CD8-positive, alpha-beta memory T cell (primary cell): ENCODE results near the gene DOCK7. TPM values are rescaled to one million over a fixed set of nuclear protein-coding genes. Genes with fewer than 3 reads are reported as not detected.

ENCODE experiments used
- CTCF ChIA-PET: fragments of 350-600 bp; sonication (Branson Sonifier 250); formaldehyde crosslinking; loops from one replicate; lab custom pipeline; 2021; ENCODE audit warnings: antibody characterized with exemption; lab: Charles Lee
- POLR2A ChIA-PET: fragments of 350-600 bp; sonication (Branson Sonifier 250); formaldehyde crosslinking; loops from one replicate; lab custom pipeline; 2021; ENCODE audit warnings: antibody characterized with exemption; lab: Charles Lee
- DNase-seq, 5 donors: peaks; one replicate each; pipeline versions ENCODE4 v3.0.0 to v3.0.0-alpha.2; 2020 to 2022; ENCODE audit warnings: mixed read lengths in 1 of 5
- H3K27ac ChIP-seq: one replicate; pipeline ENCODE4 v1.7.0; 2013; ENCODE audit warnings: low read depth, mild to moderate bottlenecking, low read length, moderate library complexity
- H3K27me3 ChIP-seq: 2 replicates; pipeline ENCODE4 v1.7.0; 2013; ENCODE audit warnings: low read length, mild to moderate bottlenecking; ENCODE audit not compliant: insufficient read depth, poor library complexity, severe bottlenecking
- H3K36me3 ChIP-seq: 2 replicates; pipeline ENCODE4 v1.7.0; 2013; ENCODE audit warnings: mild to moderate bottlenecking, low read length, moderate library complexity; ENCODE audit not compliant: insufficient read depth
- H3K4me1 ChIP-seq: 2 replicates; pipeline ENCODE4 v1.7.0; 2013; ENCODE audit warnings: mild to moderate bottlenecking, low read length, moderate library complexity; ENCODE audit not compliant: insufficient read depth
- H3K4me3 ChIP-seq: 2 replicates; pipeline ENCODE4 v1.7.0; 2013; ENCODE audit warnings: mild to moderate bottlenecking, low read length
- H3K9me3 ChIP-seq: 2 replicates; pipeline ENCODE4 v1.7.0; 2013; ENCODE audit warnings: mild to moderate bottlenecking, low read length
- H3K27ac Mint-ChIP-seq, 8 donors: one replicate each; pipeline ENCODE4 v1.8.0; 2020 to 2021; ENCODE audit warnings: mixed read lengths in 8 of 8, mild to moderate bottlenecking in 6 of 8, inconsistent platforms in 3 of 8, moderate library complexity in 3 of 8
- H3K27me3 Mint-ChIP-seq, 2 donors: one replicate each; pipeline ENCODE4 v1.8.0; 2020 to 2021; ENCODE audit warnings: mixed read lengths in 2 of 2, mild to moderate bottlenecking in 1 of 2, moderate library complexity in 1 of 2
- H3K36me3 Mint-ChIP-seq, 3 donors: one replicate each; pipeline ENCODE4 v1.8.0; 2020 to 2021; ENCODE audit warnings: mixed read lengths in 3 of 3, inconsistent platforms in 1 of 3, mild to moderate bottlenecking in 1 of 3
- H3K4me1 Mint-ChIP-seq, 3 donors: one replicate each; pipeline ENCODE4 v1.8.0; 2020 to 2021; ENCODE audit warnings: mixed read lengths in 3 of 3, inconsistent platforms in 1 of 3, mild to moderate bottlenecking in 1 of 3
- H3K4me3 Mint-ChIP-seq, 7 donors: one replicate each; pipeline ENCODE4 v1.8.0; 2020 to 2021; ENCODE audit warnings: mixed read lengths in 7 of 7, mild to moderate bottlenecking in 6 of 7, moderate library complexity in 4 of 7, inconsistent platforms in 2 of 7
- H3K9me3 Mint-ChIP-seq, 5 donors: one replicate each; pipeline ENCODE4 v1.8.0; 2020 to 2022; ENCODE audit warnings: mixed read lengths in 5 of 5, mild to moderate bottlenecking in 3 of 5, moderate library complexity in 2 of 5, inconsistent platforms in 1 of 5
- polyA plus RNA-seq: library from polyadenylated mRNA; unstranded; fragments of 300-500 nt; fragmentation: Illumina TruSeq; gene quantifications from one replicate; pipeline ENCODE4 v1.2.3, GENCODE V29; 2021
- total RNA-seq, 2 experiments: library from RNA; stranded (reverse); gene quantifications; one replicate each; pipeline ENCODE4 v1.2.3, GENCODE V29; 2021

The DOCK7 gene
- total and polyA plus RNA-seq, 3 experiments from 2014 or later = 2.4 to 10.5 (median 10.5) TPM

- H3K36me3 ChIP-seq = no peaks in the 10 kb centered on the region
- Mint-ChIP-seq H3K36me3 (peaks cover 4 to 15% (median 13%) of the 10 kb centered on the region in 3 donors), H3K4me3 (no peak overlapping the region), H3K27me3 (no peaks in the 10 kb centered on the region), H3K4me1 (no peaks in the 10 kb centered on the region), H3K9me3 (peaks cover 0 to 8% (median 5%) of the 10 kb centered on the region in 5 donors), H3K27ac (no peak overlapping the region)
- ChIA-PET CTCF (no interaction called here), POLR2A (no interaction called here)
- DNase-seq = no peak
- no peaks in the 10 kb centered on the region for H3K4me1 ChIP-seq
- no peak overlapping the region for H3K4me3 ChIP-seq
- H3K9me3 ChIP-seq = no peaks in the 10 kb centered on the region
- H3K27ac ChIP-seq = no peak overlapping the region
- no peaks in the 10 kb centered on the region for H3K27me3 ChIP-seq
Observed at GRCh38 chr1:62514746-62515423, 173.3 kb downstream of the DOCK7 start.

DNA sequence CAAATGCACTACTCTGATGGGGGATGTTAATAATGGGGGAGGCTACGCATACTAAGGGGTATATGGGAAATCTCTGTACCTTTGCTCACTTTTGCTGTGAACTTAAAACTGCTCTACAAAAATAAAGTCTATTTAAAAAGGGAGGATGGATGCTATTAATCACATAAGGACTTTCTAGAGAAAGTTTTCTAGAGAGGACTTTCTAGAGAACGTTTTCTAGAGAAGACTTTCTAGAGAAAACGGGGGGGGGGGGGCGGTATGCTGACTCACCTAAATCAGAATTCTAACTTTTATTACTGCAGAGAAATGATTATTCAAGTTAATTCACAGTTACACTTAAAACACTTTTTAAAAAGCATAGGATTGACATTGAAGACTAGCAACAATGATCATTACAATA, 175.2 kb downstream of the DOCK7 start:
- Mint-ChIP-seq H3K27me3 (no peaks in the 10 kb centered on the region), H3K36me3 (peaks cover 0 to 11% (median 0%) of the 10 kb centered on the region in 3 donors), H3K27ac (no peak overlapping the region), H3K9me3 (no peaks in the 10 kb centered on the region), H3K4me3 (no peak overlapping the region), H3K4me1 (no peaks in the 10 kb centered on the region)
- ChIA-PET POLR2A (no interaction called here), CTCF (no interaction called here)
- no peak for DNase-seq
- Histone ChIP-seq H3K4me3 (no peak overlapping the region), H3K4me1 (no peaks in the 10 kb centered on the region), H3K27me3 (no peaks in the 10 kb centered on the region), H3K27ac (no peak overlapping the region), H3K9me3 (no peaks in the 10 kb centered on the region), H3K36me3 (no peaks in the 10 kb centered on the region)

DNA sequence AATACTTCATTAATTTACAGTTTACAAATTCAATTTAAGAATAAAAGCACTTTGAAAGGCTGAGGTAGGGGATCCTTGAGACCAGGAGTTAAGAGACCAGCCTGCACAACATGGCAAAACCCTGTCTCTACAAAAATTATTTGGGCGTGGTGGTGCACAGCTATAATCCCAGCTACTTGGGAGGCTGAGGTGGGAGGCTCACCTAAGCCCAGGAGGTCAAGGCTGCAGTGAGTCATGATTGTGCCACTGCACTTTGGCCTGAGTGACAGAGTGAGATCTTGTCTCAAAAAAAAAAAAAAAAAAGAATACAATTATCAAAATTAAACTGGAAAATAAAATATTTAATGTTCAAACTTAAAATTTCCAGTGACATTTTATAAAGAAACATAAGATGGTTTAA, 179.2 kb downstream of the DOCK7 start:
- H3K27me3 Mint-ChIP-seq = no peaks in the 10 kb centered on the region
- Histone ChIP-seq H3K9me3 (no peaks in the 10 kb centered on the region), H3K27ac (no peak overlapping the region), H3K4me3 (no peak overlapping the region), H3K36me3 (no peaks in the 10 kb centered on the region), H3K27me3 (no peaks in the 10 kb centered on the region), H3K4me1 (no peaks in the 10 kb centered on the region)
- no peak overlapping the region for H3K4me3 Mint-ChIP-seq
- H3K36me3 Mint-ChIP-seq = peaks cover 0 to 20% (median 0%) of the 10 kb centered on the region in 3 donors
- H3K27ac Mint-ChIP-seq = no peak overlapping the region
- DNase-seq = no peak
- H3K4me1 Mint-ChIP-seq = no peaks in the 10 kb centered on the region
- POLR2A ChIA-PET = no interaction called here
- no peaks in the 10 kb centered on the region for H3K9me3 Mint-ChIP-seq
- CTCF ChIA-PET = interaction anchor here (0.8 to 3.6 kb wide), 2 partner anchors 20 to 237 kb away, joined by 3 to 14 read pairs; no protein-coding TSS in a partner anchor

DNA sequence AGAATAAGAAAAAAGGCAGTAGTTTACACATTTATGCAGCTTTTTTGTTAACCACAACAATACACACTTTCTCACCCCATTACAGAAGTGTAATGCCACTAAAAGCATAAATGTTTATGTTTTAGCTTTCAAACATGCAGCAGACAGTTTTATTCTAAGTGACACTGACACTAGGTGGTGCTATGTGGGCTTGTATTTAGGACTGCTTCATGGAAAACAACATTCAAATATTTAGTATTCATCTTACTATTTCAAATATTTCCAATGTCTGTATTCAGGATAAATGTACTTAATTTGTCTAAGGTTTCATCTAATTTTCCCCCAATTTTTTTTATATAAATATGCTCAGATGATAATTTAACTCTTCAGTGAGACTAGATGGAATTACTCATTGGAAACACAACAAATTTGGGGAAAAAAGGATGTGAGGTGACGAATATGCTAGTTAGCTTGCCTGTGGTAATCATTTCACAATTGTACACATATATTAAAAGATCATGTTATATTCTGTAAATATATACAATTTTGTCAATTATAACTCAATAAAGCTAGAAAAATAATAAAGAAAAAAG, 179.9 kb downstream of the DOCK7 start:
- Histone ChIP-seq H3K4me3 (no peak overlapping the region), H3K27me3 (no peaks in the 10 kb centered on the region), H3K27ac (no peak overlapping the region), H3K9me3 (no peaks in the 10 kb centered on the region), H3K36me3 (no peaks in the 10 kb centered on the region), H3K4me1 (no peaks in the 10 kb centered on the region)
- peak in 2 of 5 donors; percentile 5 to 9 for DNase-seq
- Mint-ChIP-seq H3K27ac (no peak overlapping the region), H3K36me3 (peaks cover 0 to 20% (median 0%) of the 10 kb centered on the region in 3 donors), H3K9me3 (no peaks in the 10 kb centered on the region), H3K27me3 (no peaks in the 10 kb centered on the region), H3K4me1 (no peaks in the 10 kb centered on the region), H3K4me3 (no peak overlapping the region)
- CTCF ChIA-PET = interaction anchor here (0.8 to 3.6 kb wide), 3 partner anchors 9 to 238 kb away, joined by 3 to 14 read pairs (median 4); no protein-coding TSS in a partner anchor
- POLR2A ChIA-PET = no interaction called here

- Mint-ChIP-seq H3K4me1 (no peaks in the 10 kb centered on the region), H3K27ac (no peak overlapping the region), H3K36me3 (peaks cover 3 to 12% (median 5%) of the 10 kb centered on the region in 3 donors), H3K27me3 (peaks cover 3 to 4% of the 10 kb centered on the region in 2 donors), H3K4me3 (no peak overlapping the region), H3K9me3 (no peaks in the 10 kb centered on the region)
- Histone ChIP-seq H3K27me3 (no peaks in the 10 kb centered on the region), H3K36me3 (no peaks in the 10 kb centered on the region), H3K4me1 (no peaks in the 10 kb centered on the region), H3K4me3 (no peak overlapping the region), H3K27ac (no peak overlapping the region), H3K9me3 (no peaks in the 10 kb centered on the region)
- POLR2A ChIA-PET = no interaction called here
- CTCF ChIA-PET = interaction anchor here (1.0 kb wide), 1 partner anchor 357 kb away, joined by 3 read pairs; no protein-coding TSS in a partner anchor
- DNase-seq = no peak
Observed at GRCh38 chr1:62500210-62500609, 188.0 kb downstream of the DOCK7 start.

DNA sequence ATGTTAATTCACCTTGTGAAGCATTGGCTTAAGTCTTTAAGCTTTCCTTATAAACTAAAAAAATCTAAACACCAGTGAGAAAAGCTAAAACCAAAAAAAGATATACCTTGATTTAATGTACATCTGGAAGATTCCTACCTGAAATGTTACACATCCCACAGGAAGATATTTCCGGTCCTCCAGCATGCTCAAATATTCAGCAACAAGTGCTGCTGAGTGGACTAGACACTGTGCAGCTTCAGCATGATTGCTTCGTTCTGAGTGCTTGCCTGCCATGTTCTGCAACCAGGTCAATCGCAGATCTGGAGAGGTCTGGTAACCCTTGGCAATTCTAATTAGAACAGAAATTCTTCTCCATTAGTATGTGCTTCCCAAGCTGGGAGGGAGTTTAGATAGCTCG, 194.0 kb downstream of the DOCK7 start:
- Mint-ChIP-seq H3K4me1 (no peaks in the 10 kb centered on the region), H3K4me3 (no peak overlapping the region), H3K36me3 (peaks cover 9 to 33% (median 9%) of the 10 kb centered on the region in 3 donors), H3K27me3 (peaks cover 0 to 4% of the 10 kb centered on the region in 2 donors), H3K9me3 (no peaks in the 10 kb centered on the region), H3K27ac (no peak overlapping the region)
- H3K9me3 ChIP-seq = no peaks in the 10 kb centered on the region
- no peaks in the 10 kb centered on the region for H3K27me3 ChIP-seq
- CTCF ChIA-PET = no interaction called here
- H3K27ac ChIP-seq = no peak overlapping the region
- DNase-seq = no peak
- no peaks in the 10 kb centered on the region for H3K36me3 ChIP-seq
- no peaks in the 10 kb centered on the region for H3K4me1 ChIP-seq
- POLR2A ChIA-PET = no interaction called here
- no peak overlapping the region for H3K4me3 ChIP-seq

DNA sequence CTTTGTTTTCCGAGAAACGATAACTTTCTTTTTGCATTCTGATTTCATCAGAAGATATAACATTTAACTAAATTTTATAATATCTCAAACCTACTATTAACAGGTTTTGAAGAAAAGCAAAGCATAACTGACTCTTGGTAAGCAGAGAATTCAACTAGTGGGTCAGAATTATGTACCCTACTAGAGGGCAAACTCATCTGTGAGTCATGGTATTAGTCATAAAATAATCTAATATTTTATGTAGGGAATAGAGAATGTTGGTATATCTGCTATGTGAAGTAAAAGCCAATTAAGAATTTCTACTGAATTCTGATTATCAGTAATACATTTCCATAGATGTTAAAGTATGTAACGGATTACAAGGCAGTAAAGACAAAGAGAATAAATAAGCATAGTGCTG, 194.5 kb downstream of the DOCK7 start:
- H3K36me3 ChIP-seq = no peaks in the 10 kb centered on the region
- H3K36me3 Mint-ChIP-seq = peaks cover 9 to 35% (median 9%) of the 10 kb centered on the region in 3 donors
- H3K27ac ChIP-seq = no peak overlapping the region
- H3K4me3 Mint-ChIP-seq = no peak overlapping the region
- no peaks in the 10 kb centered on the region for H3K4me1 Mint-ChIP-seq
- no peaks in the 10 kb centered on the region for H3K4me1 ChIP-seq
- no peaks in the 10 kb centered on the region for H3K27me3 ChIP-seq
- H3K27me3 Mint-ChIP-seq = peaks cover 0 to 4% of the 10 kb centered on the region in 2 donors
- no peaks in the 10 kb centered on the region for H3K9me3 Mint-ChIP-seq
- no peak for DNase-seq
- H3K27ac Mint-ChIP-seq = no peak overlapping the region
- H3K9me3 ChIP-seq = no peaks in the 10 kb centered on the region
- POLR2A ChIA-PET = no interaction called here
- H3K4me3 ChIP-seq = no peak overlapping the region
- CTCF ChIA-PET = no interaction called here

GRCh38 chr1:62492521-62492920, 195.7 kb downstream of the DOCK7 start:
- H3K9me3 Mint-ChIP-seq = no peaks in the 10 kb centered on the region
- no peaks in the 10 kb centered on the region for H3K27me3 Mint-ChIP-seq
- peaks cover 8 to 36% (median 9%) of the 10 kb centered on the region in 3 donors for H3K36me3 Mint-ChIP-seq
- H3K4me1 ChIP-seq = no peaks in the 10 kb centered on the region
- H3K9me3 ChIP-seq = no peaks in the 10 kb centered on the region
- no peak for DNase-seq
- POLR2A ChIA-PET = no interaction called here
- no peak overlapping the region for H3K27ac ChIP-seq
- no peaks in the 10 kb centered on the region for H3K4me1 Mint-ChIP-seq
- no peaks in the 10 kb centered on the region for H3K36me3 ChIP-seq
- no peaks in the 10 kb centered on the region for H3K27me3 ChIP-seq
- no peak overlapping the region for H3K4me3 Mint-ChIP-seq
- H3K27ac Mint-ChIP-seq = no peak overlapping the region
- CTCF ChIA-PET = no interaction called here
- no peak overlapping the region for H3K4me3 ChIP-seq
